ENCODE results near the gene ELMO1. TPM values are rescaled to one million over a fixed set of nuclear protein-coding genes. Genes with fewer than 3 reads are reported as not detected.

Gene ELMO1
- total and polyA plus RNA-seq, 9 donors: 8.9 to 48.9 (median 28.0) TPM

DNA sequence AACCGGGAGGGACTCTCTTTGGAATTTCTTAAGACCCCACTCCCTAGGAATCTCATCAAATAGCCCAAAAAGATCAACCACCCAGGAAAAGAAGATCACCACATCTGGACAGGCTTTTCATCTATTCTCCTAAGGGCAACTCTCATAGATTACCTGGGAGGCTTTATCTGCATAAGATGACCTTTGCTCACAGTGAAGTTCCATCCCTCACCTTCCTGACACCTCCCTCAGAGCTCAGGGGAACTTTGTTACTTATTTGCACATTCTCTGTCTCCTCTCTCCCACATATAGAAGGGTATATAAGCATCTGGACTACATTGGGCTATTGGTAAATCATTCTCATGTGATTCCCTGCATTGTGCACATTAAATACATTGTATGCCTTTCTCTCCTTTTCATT lies 80.1 kb downstream of the ELMO1 start:
- Histone ChIP-seq H3K4me3 (no peak overlapping the region), H3K27me3 (no peaks in the 10 kb centered on the region), H3K9me3 (no peaks in the 10 kb centered on the region), H3K36me3 (no peaks in the 10 kb centered on the region), H3K27ac (no peak overlapping the region), H3K4me1 (ENCODE audit: insufficient read depth) (no peaks in the 10 kb centered on the region)
- WGBS, 3 donors: 42 to 57% (median 54%) methylated on average over 1 of the region's 1 CpG
- DNase-seq: no peak
- intact Hi-C loops (cut with DNase I): no loop called here
- TF ChIP-seq POLR2A (IDR thresholded peaks at IDR 0.05) (no peak), EP300 (IDR thresholded peaks at IDR 0.05) (no peak)
- TF ChIP-seq, protein P1, sequence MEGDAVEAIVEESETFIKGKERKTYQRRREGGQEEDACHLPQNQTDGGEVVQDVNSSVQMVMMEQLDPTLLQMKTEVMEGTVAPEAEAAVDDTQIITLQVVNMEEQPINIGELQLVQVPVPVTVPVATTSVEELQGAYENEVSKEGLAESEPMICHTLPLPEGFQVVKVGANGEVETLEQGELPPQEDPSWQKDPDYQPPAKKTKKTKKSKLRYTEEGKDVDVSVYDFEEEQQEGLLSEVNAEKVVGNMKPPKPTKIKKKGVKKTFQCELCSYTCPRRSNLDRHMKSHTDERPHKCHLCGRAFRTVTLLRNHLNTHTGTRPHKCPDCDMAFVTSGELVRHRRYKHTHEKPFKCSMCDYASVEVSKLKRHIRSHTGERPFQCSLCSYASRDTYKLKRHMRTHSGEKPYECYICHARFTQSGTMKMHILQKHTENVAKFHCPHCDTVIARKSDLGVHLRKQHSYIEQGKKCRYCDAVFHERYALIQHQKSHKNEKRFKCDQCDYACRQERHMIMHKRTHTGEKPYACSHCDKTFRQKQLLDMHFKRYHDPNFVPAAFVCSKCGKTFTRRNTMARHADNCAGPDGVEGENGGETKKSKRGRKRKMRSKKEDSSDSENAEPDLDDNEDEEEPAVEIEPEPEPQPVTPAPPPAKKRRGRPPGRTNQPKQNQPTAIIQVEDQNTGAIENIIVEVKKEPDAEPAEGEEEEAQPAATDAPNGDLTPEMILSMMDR (IDR thresholded peaks at IDR 0.05): no peak

DNA sequence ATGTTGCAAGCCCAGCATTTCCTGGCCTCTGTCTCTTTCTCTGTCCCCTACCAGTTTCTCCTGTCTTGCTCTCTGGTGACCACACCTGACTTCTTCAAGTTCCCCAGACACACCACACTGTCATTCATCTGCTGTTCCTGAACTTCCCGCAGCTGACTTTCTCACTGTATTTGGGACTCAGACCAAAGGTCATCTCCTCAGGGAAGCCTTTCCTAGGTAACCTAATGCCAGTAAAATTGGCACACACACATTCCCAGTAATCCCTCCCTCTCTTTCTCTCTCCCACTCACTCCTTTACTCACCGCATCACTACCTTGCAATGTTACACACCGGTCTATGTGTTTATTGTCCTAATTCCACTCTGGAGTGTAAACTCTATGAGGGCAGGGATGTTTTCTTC lies 81.7 kb downstream of the ELMO1 start:
- H3K9me3 ChIP-seq: no peaks in the 10 kb centered on the region
- intact Hi-C loops (cut with DNase I): no loop called here
- no peak for DNase-seq
- WGBS, 3 donors: 92 to 95% (median 93%) methylated on average over 3 of the region's 3 CpGs
- no peak for TF ChIP-seq EP300 (IDR thresholded peaks at IDR 0.05)
- TF ChIP-seq, protein P1 (IDR thresholded peaks at IDR 0.05): no peak
- TF ChIP-seq POLR2A (IDR thresholded peaks at IDR 0.05): no peak
- H3K36me3 ChIP-seq: no peaks in the 10 kb centered on the region
- H3K27ac ChIP-seq: no peak overlapping the region
- H3K27me3 ChIP-seq: no peaks in the 10 kb centered on the region
- H3K4me3 ChIP-seq: no peak overlapping the region
- H3K4me1 ChIP-seq (ENCODE audit: insufficient read depth): no peaks in the 10 kb centered on the region

DNA sequence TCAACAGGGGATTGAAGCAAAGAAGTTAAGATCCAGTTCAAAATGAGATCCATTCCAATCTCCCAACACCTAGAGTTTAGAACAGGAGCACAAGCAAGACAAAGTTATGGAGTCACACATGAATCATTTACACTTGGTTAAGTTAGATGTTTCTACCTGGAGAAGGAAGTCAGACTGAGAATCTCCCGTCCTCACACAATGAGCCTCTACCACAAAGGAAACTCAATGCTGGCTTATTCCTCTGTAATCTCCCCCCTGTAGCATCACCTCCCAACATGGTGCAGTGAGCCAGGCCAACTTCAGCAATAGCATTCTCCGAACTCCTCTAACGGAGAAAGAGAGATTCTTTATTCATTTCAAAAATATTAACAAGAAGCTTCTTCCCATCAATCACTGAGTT lies 82.2 kb downstream of the ELMO1 start:
- DNase-seq: no peak
- 93 to 95% (median 93%) methylated on average over 3 of the region's 3 CpGs for WGBS, 3 donors
- no peak overlapping the region for H3K27ac ChIP-seq
- H3K9me3 ChIP-seq: no peaks in the 10 kb centered on the region
- no peaks in the 10 kb centered on the region for H3K4me1 ChIP-seq (ENCODE audit: insufficient read depth)
- intact Hi-C loops (cut with DNase I): no loop called here
- no peaks in the 10 kb centered on the region for H3K36me3 ChIP-seq
- no peaks in the 10 kb centered on the region for H3K27me3 ChIP-seq
- TF ChIP-seq, protein P1 (IDR thresholded peaks at IDR 0.05): no peak
- TF ChIP-seq EP300 (IDR thresholded peaks at IDR 0.05) (no peak), POLR2A (IDR thresholded peaks at IDR 0.05) (no peak)
- H3K4me3 ChIP-seq: no peak overlapping the region

DNA sequence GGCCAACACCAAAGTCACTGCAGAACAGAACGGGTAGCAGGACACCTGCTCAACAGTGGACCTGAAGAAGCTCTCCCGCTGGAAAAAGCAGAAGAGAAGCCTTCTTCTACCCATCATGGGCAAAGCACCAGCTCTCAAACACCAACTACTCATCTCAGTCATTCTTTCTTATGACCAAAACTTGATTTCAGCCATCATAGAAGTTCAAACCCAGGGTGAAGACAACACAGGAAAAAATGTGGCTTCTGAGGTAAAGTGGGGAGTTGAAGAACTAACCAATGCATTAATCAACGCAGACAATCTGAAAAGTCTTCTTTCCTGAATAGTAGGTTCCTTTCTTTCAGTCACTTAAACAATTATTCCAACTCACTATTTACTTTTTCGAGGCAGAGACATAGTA lies 83.3 kb downstream of the ELMO1 start:
- no peak overlapping the region for H3K4me3 ChIP-seq
- no peaks in the 10 kb centered on the region for H3K36me3 ChIP-seq
- H3K27ac ChIP-seq: no peak overlapping the region
- no peaks in the 10 kb centered on the region for H3K27me3 ChIP-seq
- intact Hi-C loops (cut with DNase I): no loop called here
- WGBS, 3 donors: 93 to 95% (median 94%) methylated on average over 4 of the region's 4 CpGs
- H3K4me1 ChIP-seq (ENCODE audit: insufficient read depth): no peaks in the 10 kb centered on the region
- H3K9me3 ChIP-seq: no peaks in the 10 kb centered on the region
- no peak for DNase-seq
- TF ChIP-seq EP300 (IDR thresholded peaks at IDR 0.05): no peak
- TF ChIP-seq, protein P1 (IDR thresholded peaks at IDR 0.05): no peak
- TF ChIP-seq POLR2A (IDR thresholded peaks at IDR 0.05): no peak

DNA sequence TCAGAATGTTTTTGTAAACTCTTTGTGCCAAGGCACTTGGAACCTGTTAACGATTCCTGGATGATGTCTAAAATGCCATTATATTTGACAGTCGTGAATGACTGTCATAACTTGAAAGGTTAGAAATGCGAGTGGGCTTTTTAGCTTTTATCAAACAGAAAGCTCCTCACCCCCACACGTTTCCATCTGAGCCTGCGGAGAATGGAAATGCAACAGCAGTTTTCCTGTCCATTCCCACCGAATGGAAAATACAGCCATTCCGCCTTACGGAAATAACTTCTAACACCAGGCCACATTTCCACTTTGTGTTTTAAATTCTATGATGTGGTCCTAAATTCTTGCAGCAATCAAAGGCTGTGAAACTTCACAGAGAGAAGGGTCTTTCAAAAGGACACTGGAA lies 83.8 kb downstream of the ELMO1 start:
- WGBS, 3 donors: 77 to 84% (median 80%) methylated on average over 8 of the region's 8 CpGs
- intact Hi-C loops (cut with DNase I): no loop called here
- no peak overlapping the region for H3K27ac ChIP-seq
- H3K27me3 ChIP-seq: no peaks in the 10 kb centered on the region
- no peak for TF ChIP-seq POLR2A (IDR thresholded peaks at IDR 0.05)
- TF ChIP-seq, protein P1 (IDR thresholded peaks at IDR 0.05): no peak
- no peak for TF ChIP-seq EP300 (IDR thresholded peaks at IDR 0.05)
- H3K4me3 ChIP-seq: no peak overlapping the region
- H3K9me3 ChIP-seq: no peaks in the 10 kb centered on the region
- DNase-seq: no peak
- H3K4me1 ChIP-seq (ENCODE audit: insufficient read depth): no peaks in the 10 kb centered on the region
- H3K36me3 ChIP-seq: no peaks in the 10 kb centered on the region

Data from ovary (tissue), 9 donors.